Measurements from ENCODE around the gene ZNF236. TPM values are rescaled to one million over a fixed set of nuclear protein-coding genes. Genes with fewer than 3 reads are reported as not detected.

Gene ZNF236
- total and polyA plus RNA-seq, 2 donors (not counting 1 experiment from before 2014, with no cell fraction given), result 8.9 to 39.5 TPM

DNA sequence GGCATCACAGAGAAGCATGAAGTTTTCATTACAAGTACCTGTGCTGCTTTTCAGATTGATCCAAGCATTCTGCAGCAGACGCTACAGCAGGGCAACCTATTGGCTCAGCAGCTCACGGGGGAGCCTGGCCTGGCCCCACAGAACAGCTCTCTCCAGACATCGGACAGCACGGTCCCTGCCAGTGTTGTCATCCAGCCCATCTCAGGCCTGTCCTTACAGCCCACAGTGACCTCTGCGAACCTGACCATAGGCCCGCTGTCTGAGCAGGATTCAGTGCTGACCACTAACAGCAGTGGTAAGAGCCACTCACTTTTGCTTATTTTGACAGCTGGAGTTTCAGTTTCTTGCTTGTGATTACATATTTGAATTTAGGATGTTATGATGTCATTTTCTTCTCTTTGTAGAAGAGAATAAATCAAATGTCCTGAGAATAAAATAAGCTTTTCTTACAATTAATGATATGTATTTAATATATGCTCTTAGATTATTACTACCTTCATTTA is 104.9 kb downstream of the ZNF236 start:
- CTCF ChIA-PET, result interaction anchor here (11.8 kb wide), 1 partner anchor 56 kb away, joined by 359 read pairs; no protein-coding TSS in a partner anchor
- Histone ChIP-seq H3K79me2 (ENCODE audit: control insufficient read depth, insufficient read depth, low read length) (peaks cover 3% of the 10 kb centered on the region), H3K36me3 (replicated peaks in 1 of 2; ENCODE audit: control extremely low read depth in 1 of 2, control insufficient read depth in 1 of 2, extremely low read depth in 1 of 2, insufficient read depth in 2 of 2, low read length in 1 of 2) (peaks cover 4 to 55% of the 10 kb centered on the region in 2 experiments), H3K4me1 (ENCODE audit: control insufficient read depth in 2 of 2, insufficient read depth in 2 of 2, low read length in 2 of 2) (peaks cover 0 to 4% of the 10 kb centered on the region in 2 donors), H4K20me1 (ENCODE audit: control insufficient read depth, insufficient read depth, low read length, poor library complexity, severe bottlenecking) (no peaks in the 10 kb centered on the region), H3K9me3 (ENCODE audit: control extremely low read depth in 1 of 3, control insufficient read depth in 2 of 3, insufficient read depth in 1 of 3, low read length in 2 of 3) (no peaks in the 10 kb centered on the region), H3K4me2 (replicated peaks; ENCODE audit: low read depth, low read length, poor library complexity, severe bottlenecking) (no peak overlapping the region), H3K27me3 (replicated peaks in 1 of 4; ENCODE audit: control extremely low read depth in 1 of 4, control insufficient read depth in 3 of 4, insufficient read depth in 4 of 4, low read length in 3 of 4) (no peaks in the 10 kb centered on the region), H3K4me3 (ENCODE audit: control extremely low read depth in 1 of 5, extremely low read depth in 1 of 5, insufficient read depth in 1 of 5, low read depth in 2 of 5, low read length in 4 of 5) (no peak overlapping the region), H2AFZ (ENCODE audit: insufficient read depth, low read depth, low read length, poor library complexity, severe bottlenecking) (no peak overlapping the region), H3K27ac (ENCODE audit: low read length in 2 of 2) (no peak overlapping the region), H3K9ac (ENCODE audit: low read length) (no peak overlapping the region)
- H3K4me3 Mint-ChIP-seq, result no peak overlapping the region
- no peak for DNase-seq
- POLR2A ChIA-PET, result interaction anchor here (0.6 kb wide), 1 partner anchor 212 kb away, joined by 7 read pairs; no protein-coding TSS in a partner anchor
- H3K9me3 Mint-ChIP-seq (ENCODE audit: insufficient read depth), result no peaks in the 10 kb centered on the region
- TF ChIP-seq, protein P1, sequence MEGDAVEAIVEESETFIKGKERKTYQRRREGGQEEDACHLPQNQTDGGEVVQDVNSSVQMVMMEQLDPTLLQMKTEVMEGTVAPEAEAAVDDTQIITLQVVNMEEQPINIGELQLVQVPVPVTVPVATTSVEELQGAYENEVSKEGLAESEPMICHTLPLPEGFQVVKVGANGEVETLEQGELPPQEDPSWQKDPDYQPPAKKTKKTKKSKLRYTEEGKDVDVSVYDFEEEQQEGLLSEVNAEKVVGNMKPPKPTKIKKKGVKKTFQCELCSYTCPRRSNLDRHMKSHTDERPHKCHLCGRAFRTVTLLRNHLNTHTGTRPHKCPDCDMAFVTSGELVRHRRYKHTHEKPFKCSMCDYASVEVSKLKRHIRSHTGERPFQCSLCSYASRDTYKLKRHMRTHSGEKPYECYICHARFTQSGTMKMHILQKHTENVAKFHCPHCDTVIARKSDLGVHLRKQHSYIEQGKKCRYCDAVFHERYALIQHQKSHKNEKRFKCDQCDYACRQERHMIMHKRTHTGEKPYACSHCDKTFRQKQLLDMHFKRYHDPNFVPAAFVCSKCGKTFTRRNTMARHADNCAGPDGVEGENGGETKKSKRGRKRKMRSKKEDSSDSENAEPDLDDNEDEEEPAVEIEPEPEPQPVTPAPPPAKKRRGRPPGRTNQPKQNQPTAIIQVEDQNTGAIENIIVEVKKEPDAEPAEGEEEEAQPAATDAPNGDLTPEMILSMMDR (IDR thresholded peaks at IDR 0.05), result no peak
- TF ChIP-seq EZH2 (IDR thresholded peaks at IDR 0.05; ENCODE audit: borderline replicate concordance, insufficient read depth, low read depth, low read length, poor library complexity, severe bottlenecking), result no peak
- no peaks in the 10 kb centered on the region for H3K27me3 Mint-ChIP-seq
- whole genome bisulfite sequencing (ENCODE audit: insufficient coverage), result 95% methylated on average over 6 of the region's 6 CpGs
- H3K4me1 Mint-ChIP-seq, result peaks cover 8% of the 10 kb centered on the region
- ATAC-seq (ENCODE audit: low read depth), result no peak
- H3K27ac Mint-ChIP-seq, result peak overlapping the region; percentile 59
- intact Hi-C loops (cut with micrococcal nuclease), result no loop called here

DNA sequence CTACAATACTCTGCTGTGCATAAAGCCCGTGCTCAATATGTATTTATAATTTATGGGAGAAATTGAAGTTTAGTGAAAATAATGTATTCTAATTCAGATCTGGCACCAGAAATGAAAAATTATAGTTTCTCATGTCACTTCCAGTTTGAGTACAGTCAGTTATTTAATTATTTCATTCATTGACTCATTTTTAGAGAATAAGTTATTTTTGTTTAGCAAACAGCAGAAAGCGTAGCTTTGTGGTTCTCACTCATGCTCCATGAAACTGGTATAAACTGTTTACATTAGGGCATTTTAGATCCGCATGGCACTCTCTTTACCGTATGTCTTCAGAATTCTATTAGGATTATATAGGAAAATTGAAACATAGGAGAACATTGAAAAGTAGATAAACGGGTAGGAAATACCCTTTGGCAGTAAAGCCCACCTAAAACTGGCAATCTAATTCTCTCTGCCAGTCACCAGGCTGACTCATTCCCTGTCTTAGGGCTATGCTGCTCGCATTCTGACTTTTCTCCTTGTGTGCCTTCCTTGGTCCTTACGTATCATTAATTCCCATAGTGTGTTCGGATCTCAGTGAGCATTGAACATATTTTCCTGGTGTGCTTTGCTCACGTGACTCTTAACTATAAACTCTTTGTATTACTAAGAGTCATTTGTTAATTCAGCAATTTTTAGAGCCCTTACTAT is 106.0 kb downstream of the ZNF236 start:
- peaks cover 4 to 59% of the 10 kb centered on the region in 2 experiments for H3K36me3 ChIP-seq (replicated peaks in 1 of 2; ENCODE audit: control extremely low read depth in 1 of 2, control insufficient read depth in 1 of 2, extremely low read depth in 1 of 2, insufficient read depth in 2 of 2, low read length in 1 of 2)
- H3K79me2 ChIP-seq (ENCODE audit: control insufficient read depth, insufficient read depth, low read length), result peaks cover 3% of the 10 kb centered on the region
- no peak overlapping the region for H3K4me2 ChIP-seq (replicated peaks; ENCODE audit: low read depth, low read length, poor library complexity, severe bottlenecking)
- H3K4me1 ChIP-seq (ENCODE audit: control insufficient read depth in 2 of 2, insufficient read depth in 2 of 2, low read length in 2 of 2), result no peaks in the 10 kb centered on the region
- CTCF ChIA-PET, result interaction anchor here (0.8 to 11.8 kb wide), 2 partner anchors 32 to 55 kb away, joined by 3 to 359 read pairs; no protein-coding TSS in a partner anchor
- H3K27ac ChIP-seq (ENCODE audit: low read length in 2 of 2), result no peak overlapping the region
- TF ChIP-seq, protein P1 (IDR thresholded peaks at IDR 0.05), result no peak
- TF ChIP-seq EZH2 (IDR thresholded peaks at IDR 0.05; ENCODE audit: borderline replicate concordance, insufficient read depth, low read depth, low read length, poor library complexity, severe bottlenecking), result no peak
- Mint-ChIP-seq H3K4me3 (no peak overlapping the region), H3K27me3 (no peaks in the 10 kb centered on the region), H3K27ac (no peak overlapping the region), H3K9me3 (ENCODE audit: insufficient read depth) (no peaks in the 10 kb centered on the region), H3K4me1 (peaks cover 6% of the 10 kb centered on the region)
- no peak overlapping the region for H2AFZ ChIP-seq (ENCODE audit: insufficient read depth, low read depth, low read length, poor library complexity, severe bottlenecking)
- H4K20me1 ChIP-seq (ENCODE audit: control insufficient read depth, insufficient read depth, low read length, poor library complexity, severe bottlenecking), result no peaks in the 10 kb centered on the region
- intact Hi-C loops (cut with micrococcal nuclease), result no loop called here
- H3K9ac ChIP-seq (ENCODE audit: low read length), result no peak overlapping the region
- DNase-seq (no peak), ATAC-seq (ENCODE audit: low read depth) (no peak)
- POLR2A ChIA-PET, result no interaction called here
- WGBS (ENCODE audit: insufficient coverage), result 57% methylated on average over 2 of the region's 9 CpGs
- H3K4me3 ChIP-seq (ENCODE audit: control extremely low read depth in 1 of 5, extremely low read depth in 1 of 5, insufficient read depth in 1 of 5, low read depth in 2 of 5, low read length in 4 of 5), result no peak overlapping the region
- H3K9me3 ChIP-seq (ENCODE audit: control extremely low read depth in 1 of 3, control insufficient read depth in 2 of 3, insufficient read depth in 1 of 3, low read length in 2 of 3), result no peaks in the 10 kb centered on the region
- H3K27me3 ChIP-seq (replicated peaks in 1 of 4; ENCODE audit: control extremely low read depth in 1 of 4, control insufficient read depth in 3 of 4, insufficient read depth in 4 of 4, low read length in 3 of 4), result no peaks in the 10 kb centered on the region
